NCI-H526 (cell line): ENCODE data around the gene SRGN.
"Not testable (repeated sequence)": the region's sequence is repeated elsewhere in the genome, so short reads cannot be mapped to it uniquely, and the experiment has no call there.

Experiments used
- DNase-seq, 2 experiments: peaks; one replicate each; lab custom pipeline; 2025; lab: John Stamatoyannopoulos, UW

SRGN gene

DNA sequence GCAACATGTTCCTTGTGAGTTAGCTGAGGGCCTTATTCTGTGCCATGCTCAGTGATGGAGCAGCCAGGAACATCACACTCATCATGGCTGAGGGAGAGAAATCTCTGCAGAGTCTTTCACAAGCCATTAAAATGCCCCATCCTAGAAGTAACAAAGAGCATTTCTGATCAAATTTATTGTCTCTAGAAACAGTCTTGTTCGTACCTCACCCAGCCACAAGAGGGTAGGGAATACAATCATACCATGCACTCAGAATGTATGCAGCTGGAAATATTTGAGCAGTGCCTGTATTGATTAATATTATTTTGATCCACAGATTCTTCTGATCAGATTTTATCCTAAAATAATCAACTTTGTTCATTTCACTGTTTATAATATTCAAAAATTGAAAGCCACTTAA, 53.4 kb downstream of the SRGN start:
- DNase-seq, result no peak

DNA sequence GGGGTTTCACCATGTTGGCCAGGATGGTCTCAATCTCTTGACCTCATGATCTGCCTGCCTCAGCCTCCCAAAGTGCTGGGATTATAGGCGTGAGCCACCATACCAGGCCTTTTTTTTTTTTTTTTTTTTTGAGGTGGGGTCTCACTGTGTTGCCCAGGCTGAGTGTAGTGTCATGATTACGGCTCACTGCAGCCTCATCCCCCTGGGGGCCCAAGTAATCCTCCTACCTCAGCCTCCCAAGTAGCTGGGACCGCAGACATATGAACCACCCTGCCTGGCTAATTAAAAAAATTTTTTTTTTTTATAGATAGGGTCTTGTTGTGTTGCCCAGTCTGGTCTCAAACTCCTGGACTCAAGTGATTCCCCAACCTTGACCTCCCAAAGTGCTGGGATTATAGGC, 54.2 kb downstream of the SRGN start:
- not testable (repeated sequence) for DNase-seq

DNA sequence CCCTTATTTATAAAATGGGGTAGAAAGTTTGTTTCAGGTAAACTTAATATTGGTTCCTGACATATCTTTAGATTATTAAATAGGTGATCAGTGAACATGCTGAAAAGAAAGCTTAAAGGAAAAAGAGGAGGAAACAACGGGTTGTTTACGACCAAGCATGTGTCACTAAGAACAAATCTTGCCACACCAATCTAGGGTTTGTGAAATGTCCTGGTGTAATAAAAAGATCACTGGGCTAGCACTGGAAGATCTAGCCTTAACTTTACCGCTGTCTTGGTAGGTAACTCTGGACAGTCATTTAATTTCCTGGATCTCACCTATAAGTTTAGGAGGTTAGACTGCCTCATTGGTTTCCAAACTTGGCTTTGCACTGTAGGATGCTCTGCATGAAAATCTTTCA, 55.1 kb downstream of the SRGN start:
- DNase-seq, result no peak

DNA sequence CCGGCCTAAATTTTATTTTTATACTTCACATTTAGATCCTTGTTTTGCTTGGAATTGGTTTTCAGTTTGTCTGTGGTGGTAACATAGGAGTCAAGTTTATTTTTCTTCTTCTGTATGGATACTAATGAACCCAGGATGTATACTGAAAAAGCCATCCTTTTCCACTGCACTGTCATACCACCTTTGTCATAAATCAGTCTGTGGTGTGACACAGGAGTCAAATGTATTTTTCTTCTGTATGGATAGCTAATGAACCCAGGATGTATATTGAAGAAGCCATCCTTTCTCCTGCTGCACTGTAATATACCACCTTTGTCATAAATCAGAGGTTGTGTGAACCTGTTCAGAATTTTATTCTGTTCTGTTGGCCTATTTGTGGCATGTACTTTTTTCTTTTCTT, 57.4 kb downstream of the SRGN start:
- no peak for DNase-seq

DNA sequence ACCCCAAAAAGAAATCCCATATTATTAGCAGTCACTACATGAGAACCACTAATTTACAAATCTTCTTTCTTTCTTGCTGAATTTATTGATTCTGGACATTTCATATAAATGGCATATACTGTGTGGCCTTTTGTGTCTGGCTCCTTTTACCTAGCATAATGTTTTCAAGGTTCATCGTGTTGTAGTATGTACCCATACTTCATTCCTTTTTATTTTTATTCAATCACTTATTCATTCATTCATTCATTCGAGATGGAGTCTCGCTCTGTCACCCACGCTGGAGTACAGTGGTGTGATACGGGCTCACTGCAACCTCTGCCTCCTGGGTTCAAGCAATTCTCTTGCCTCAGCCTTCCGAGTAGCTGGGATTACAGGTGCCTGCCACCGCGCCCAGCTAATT, 58.0 kb downstream of the SRGN start:
- no peak for DNase-seq

DNA sequence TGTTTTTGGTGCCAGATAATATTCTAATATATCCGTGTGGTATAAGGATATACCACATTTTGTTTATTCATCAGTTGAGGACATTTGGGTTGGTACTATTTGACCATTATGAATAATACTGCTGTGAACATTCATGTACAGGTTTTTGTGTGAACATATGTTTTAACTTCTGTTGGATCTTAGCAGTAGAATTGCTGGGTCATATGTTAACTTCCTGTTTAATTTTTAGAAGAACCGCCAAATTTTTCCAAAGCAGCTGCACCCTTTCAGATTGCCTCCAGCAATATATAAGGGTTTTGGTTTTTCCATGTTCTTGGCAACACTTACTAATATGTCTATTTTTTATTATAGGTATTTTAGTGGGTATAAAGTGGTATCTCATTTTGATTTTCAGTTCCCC, 58.9 kb downstream of the SRGN start:
- DNase-seq, result no peak

DNA sequence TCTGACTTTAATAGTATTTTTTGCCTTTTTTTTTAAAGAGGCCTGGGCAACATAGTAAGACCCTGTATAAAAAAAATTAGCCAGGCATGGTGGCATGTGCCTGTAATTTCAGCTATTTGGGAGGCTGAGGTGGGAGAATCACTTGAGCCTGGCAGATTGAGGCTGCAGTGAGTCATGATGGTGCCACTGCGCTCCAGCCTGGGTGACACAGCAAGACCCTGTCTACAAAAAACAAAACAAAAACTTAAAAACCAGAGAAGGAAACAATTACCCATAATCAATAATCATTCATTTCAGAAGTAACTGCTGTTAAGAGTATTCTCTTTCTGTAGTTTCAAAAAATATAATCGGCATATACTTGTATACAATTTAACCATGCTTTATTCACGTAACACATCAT, 64.1 kb downstream of the SRGN start:
- DNase-seq, result no peak

DNA sequence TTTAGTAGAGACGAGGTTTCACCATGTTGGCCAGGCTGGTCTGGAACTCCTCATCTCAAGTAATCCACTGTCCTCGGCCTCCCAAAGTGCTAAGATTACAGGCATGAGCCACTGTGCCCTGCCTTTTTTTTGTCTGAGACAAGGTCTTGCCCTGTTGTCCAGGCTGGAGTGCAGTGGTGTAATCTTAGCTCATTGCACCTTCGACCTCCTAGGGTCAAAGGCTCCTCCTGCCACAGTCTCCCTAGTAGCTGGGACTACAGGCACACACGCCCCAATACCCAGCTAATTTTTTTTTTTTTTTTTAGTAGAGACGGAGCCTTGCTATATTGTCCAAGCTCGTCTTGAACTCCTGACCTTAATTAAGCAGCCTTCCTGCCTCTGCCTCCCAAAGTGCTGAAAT, 65.3 kb downstream of the SRGN start:
- no peak for DNase-seq
